KMS-11 (cell line): ENCODE data around the gene PTPN1.

Experiments
- H2AFZ ChIP-seq: fragments of 200-600 bp; sonication (generic); 2 replicates; pipeline ENCODE4 v1.6.1; 2016; ENCODE audit warnings: antibody characterized with exemption, mixed run types, low read depth
- H3K27ac ChIP-seq: fragments of 200-600 bp; sonication (generic); 2 replicates; pipeline ENCODE4 v1.6.1; 2016; ENCODE audit warnings: mild to moderate bottlenecking, mixed run types
- H3K27me3 ChIP-seq: fragments of 200-600 bp; sonication (generic); 2 replicates; pipeline ENCODE4 v1.6.1; 2017; ENCODE audit warnings: mild to moderate bottlenecking, low read depth, mixed run types, moderate library complexity; ENCODE audit not compliant: insufficient read depth
- H3K36me3 ChIP-seq: fragments of 200-600 bp; sonication (generic); 2 replicates; pipeline ENCODE4 v1.6.1; 2017; ENCODE audit warnings: mild to moderate bottlenecking, mixed run types; ENCODE audit not compliant: insufficient read depth
- H3K4me1 ChIP-seq: fragments of 200-600 bp; sonication (generic); 2 replicates; pipeline ENCODE4 v1.6.1; 2016; ENCODE audit warnings: mild to moderate bottlenecking, low read depth, mixed run types; ENCODE audit not compliant: poor library complexity, severe bottlenecking
- H3K4me2 ChIP-seq: fragments of 200-600 bp; sonication (generic); 2 replicates; pipeline ENCODE4 v1.7.0; 2016; ENCODE audit warnings: mild to moderate bottlenecking, mixed run types
- H3K4me3 ChIP-seq: fragments of 200-600 bp; sonication (generic); IDR thresholded peaks from 2 replicates; pipeline ENCODE4 v1.6.1; 2017; ENCODE audit warnings: low read depth, low read length, mixed read lengths; ENCODE audit not compliant: insufficient read depth
- H3K79me2 ChIP-seq: fragments of 200-600 bp; sonication (generic); 2 replicates; pipeline ENCODE4 v1.6.1; 2016; ENCODE audit warnings: low read depth, mixed run types; ENCODE audit not compliant: insufficient read depth
- H3K9ac ChIP-seq: fragments of 200-600 bp; sonication (generic); 2 replicates; pipeline ENCODE4 v1.6.1; 2016; ENCODE audit warnings: mild to moderate bottlenecking, mixed run types
- H4K20me1 ChIP-seq: fragments of 200-600 bp; sonication (generic); 2 replicates; pipeline ENCODE4 v1.6.1; 2016; ENCODE audit warnings: mild to moderate bottlenecking, mixed run types; ENCODE audit not compliant: insufficient read depth
- CTCF ChIP-seq: fragments of 200-600 bp; sonication (generic); conservative IDR thresholded peaks from 2 replicates; pipeline ENCODE4 v1.6.1; 2017; ENCODE audit warnings: low read depth, mild to moderate bottlenecking, antibody characterized with exemption, low read length, moderate library complexity, mixed read lengths

PTPN1 gene

GRCh38 chr20:50528804-50529351, 18.7 kb downstream of the PTPN1 start:
- Histone ChIP-seq H3K4me3 (no peak overlapping the region), H2AFZ (no peak overlapping the region), H3K27ac (no peak overlapping the region), H3K79me2 (peaks cover 35% of the 10 kb centered on the region; the same call in 1 of the 2 replicates), H3K4me1 (no peaks in the 10 kb centered on the region), H3K4me2 (no peak overlapping the region), H3K9ac (no peak overlapping the region), H3K27me3 (no peaks in the 10 kb centered on the region), H3K36me3 (no peaks in the 10 kb centered on the region), H4K20me1 (no peaks in the 10 kb centered on the region)
- TF ChIP-seq CTCF, result no peak

GRCh38 chr20:50532221-50532620, 22.0 kb downstream of the PTPN1 start:
- H4K20me1 ChIP-seq, result no peaks in the 10 kb centered on the region
- no peak overlapping the region for H2AFZ ChIP-seq
- no peaks in the 10 kb centered on the region for H3K4me1 ChIP-seq
- H3K9ac ChIP-seq, result no peak overlapping the region
- H3K79me2 ChIP-seq, result peaks cover 18% of the 10 kb centered on the region; the same call in 1 of the 2 replicates
- no peaks in the 10 kb centered on the region for H3K27me3 ChIP-seq
- no peaks in the 10 kb centered on the region for H3K36me3 ChIP-seq
- no peak overlapping the region for H3K4me3 ChIP-seq
- H3K27ac ChIP-seq, result no peak overlapping the region
- TF ChIP-seq CTCF, result no peak
- no peak overlapping the region for H3K4me2 ChIP-seq

DNA sequence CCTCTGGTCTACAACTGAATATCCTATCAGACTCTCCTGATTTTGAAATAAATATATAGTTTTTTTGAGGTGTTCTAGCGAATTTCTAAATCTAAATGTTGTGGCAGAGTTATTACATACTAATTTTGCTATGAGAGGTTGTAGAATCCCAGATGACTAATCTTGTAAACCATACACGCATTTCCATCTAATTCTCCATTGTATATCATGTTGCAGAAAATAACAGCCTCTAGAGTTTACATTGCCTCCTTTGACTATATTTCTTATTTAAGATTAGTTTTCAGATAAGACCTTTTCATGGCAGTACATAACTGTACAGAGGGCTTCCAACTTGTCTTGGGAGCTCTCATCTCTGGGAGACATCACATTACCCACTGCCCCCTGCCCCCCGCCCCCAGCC, 22.9 kb downstream of the PTPN1 start:
- H3K4me1 ChIP-seq, result no peaks in the 10 kb centered on the region
- no peak overlapping the region for H2AFZ ChIP-seq
- no peak overlapping the region for H3K9ac ChIP-seq
- H3K36me3 ChIP-seq, result no peaks in the 10 kb centered on the region
- peaks cover 22% of the 10 kb centered on the region; the same call in 1 of the 2 replicates for H3K79me2 ChIP-seq
- TF ChIP-seq CTCF, result no peak
- H3K27ac ChIP-seq, result no peak overlapping the region
- no peak overlapping the region for H3K4me3 ChIP-seq
- H4K20me1 ChIP-seq, result no peaks in the 10 kb centered on the region
- H3K27me3 ChIP-seq, result no peaks in the 10 kb centered on the region
- no peak overlapping the region for H3K4me2 ChIP-seq

GRCh38 chr20:50533464-50533863, 23.3 kb downstream of the PTPN1 start:
- H3K9ac ChIP-seq, result no peak overlapping the region
- no peak overlapping the region for H3K4me3 ChIP-seq
- H3K36me3 ChIP-seq, result no peaks in the 10 kb centered on the region
- peaks cover 22% of the 10 kb centered on the region; the same call in 1 of the 2 replicates for H3K79me2 ChIP-seq
- no peak for TF ChIP-seq CTCF
- no peak overlapping the region for H2AFZ ChIP-seq
- H3K27me3 ChIP-seq, result no peaks in the 10 kb centered on the region
- no peak overlapping the region for H3K4me2 ChIP-seq
- H3K4me1 ChIP-seq, result no peaks in the 10 kb centered on the region
- no peak overlapping the region for H3K27ac ChIP-seq
- no peaks in the 10 kb centered on the region for H4K20me1 ChIP-seq
